GM12878 (cell line): Measurements from ENCODE around the gene RTF1. TPM values are rescaled to one million over a fixed set of nuclear protein-coding genes. Genes with fewer than 3 reads are reported as not detected.

Source experiments
- ATAC-seq: fragments of 200-7000 bp; cut with Tn5 transposase; 3 replicates; pipeline ENCODE4 v1.9.1; 2020; ENCODE audit warnings: mild to moderate bottlenecking, moderate library complexity
- BruUV-seq: library from RNA; stranded (reverse); fragments of 400-500 nt; replicated peaks from 2 replicates; lab custom pipeline; 2021; lab: Mats Ljungman, UMichigan
- CTCF ChIA-PET: fragments of 300-600 bp; sonication (Branson Sonifier 250); formaldehyde crosslinking; extraction: SDS; loops from one replicate; lab custom pipeline; 2021; ENCODE audit warnings: inconsistent platforms; lab: Yijun Ruan, JAX
- POLR2A ChIA-PET: fragments of 350-600 bp; formaldehyde crosslinking; extraction: SDS; loops from one replicate; lab custom pipeline; 2021; ENCODE audit warnings: inconsistent platforms; lab: Charles Lee
- RAD21 ChIA-PET: fragments of 300-600 bp; sonication (Branson Sonifier 250); formaldehyde crosslinking; loops from one replicate; lab custom pipeline; 2023; ENCODE audit warnings: antibody characterized with exemption; ENCODE audit not compliant: unreplicated experiment; lab: Charles Lee
- SMC1A ChIA-PET: fragments of 300-600 bp; sonication (Branson Sonifier 250); formaldehyde crosslinking; loops from one replicate; lab custom pipeline; 2023; ENCODE audit not compliant: unreplicated experiment, uncharacterized antibody; lab: Charles Lee
- DNase-seq: peaks from one replicate; pipeline ENCODE4 v3.0.0-alpha.2; 2011; ENCODE audit warnings: low read depth, low spot score
- FAIRE-seq: peaks from 3 replicates; lab custom pipeline; 2011; peaks lifted over from hg19 to GRCh38; lab: Jason Lieb, UNC
- H2AFZ ChIP-seq: 2 replicates; pipeline ENCODE4 v1.6.0; 2011; ENCODE audit warnings: low read depth, low read length, control low read depth; ENCODE audit not compliant: control insufficient read depth
- H3K27ac ChIP-seq: 2 replicates; pipeline ENCODE4 v1.5.1; 2011; ENCODE audit warnings: control low read depth; ENCODE audit not compliant: control insufficient read depth, insufficient read depth
- H3K27me3 ChIP-seq, 2 experiments: replicated peaks in 1 of 2; 2 replicates each; pipeline versions ENCODE4 v1.6.0 to v1.6.1; 2011; ENCODE audit warnings: low read length in 1 of 2; ENCODE audit not compliant: control insufficient read depth in 2 of 2, insufficient read depth in 2 of 2
- H3K36me3 ChIP-seq, 2 experiments: 2 replicates each; pipeline ENCODE4 v1.5.1; 2011; ENCODE audit warnings: low read length in 1 of 2; ENCODE audit not compliant: control insufficient read depth in 2 of 2, insufficient read depth in 2 of 2
- H3K4me1 ChIP-seq: 2 replicates; pipeline ENCODE4 v1.6.1; 2011; ENCODE audit warnings: mild to moderate bottlenecking, low read length, moderate library complexity, mixed read lengths; ENCODE audit not compliant: control insufficient read depth, insufficient read depth
- H3K4me2 ChIP-seq: 2 replicates; pipeline ENCODE4 v1.6.0; 2011; ENCODE audit warnings: control low read depth; ENCODE audit not compliant: control insufficient read depth, insufficient read depth
- H3K4me3 ChIP-seq: fragments of 200-600 bp; sonication (generic); 2 replicates; pipeline ENCODE4 v1.5.1; 2016
- H3K79me2 ChIP-seq: 2 replicates; pipeline ENCODE4 v1.6.0; 2011; ENCODE audit warnings: low read length; ENCODE audit not compliant: control insufficient read depth, insufficient read depth
- H3K9ac ChIP-seq: 2 replicates; pipeline ENCODE4 v1.8.0; 2011; ENCODE audit warnings: low read length, control low read depth, mixed read lengths; ENCODE audit not compliant: control insufficient read depth, insufficient read depth
- H3K9me3 ChIP-seq: replicated peaks from 3 replicates; pipeline ENCODE4 v1.5.1; 2011; ENCODE audit warnings: mild to moderate bottlenecking, low read length; ENCODE audit not compliant: control insufficient read depth, insufficient read depth
- H4K20me1 ChIP-seq: 2 replicates; pipeline ENCODE4 v1.6.0; 2011; ENCODE audit not compliant: control insufficient read depth, insufficient read depth
- BCLAF1 ChIP-seq: fragments of 450-650 bp; IDR thresholded peaks from 2 replicates; pipeline ENCODE4 v1.6.1; 2017; ENCODE audit warnings: antibody characterized with exemption, mild to moderate bottlenecking, moderate library complexity
- GATAD2B ChIP-seq: fragments of 450-650 bp; conservative IDR thresholded peaks from 2 replicates; pipeline ENCODE4 v1.6.1; 2017; ENCODE audit warnings: low read depth, mild to moderate bottlenecking, moderate library complexity
- MEF2B ChIP-seq: fragments of 450-650 bp; IDR thresholded peaks from 2 replicates; pipeline ENCODE4 v1.6.1; 2018; ENCODE audit warnings: mild to moderate bottlenecking, moderate library complexity; ENCODE audit not compliant: partially characterized antibody, poor library complexity, severe bottlenecking
- RB1 ChIP-seq: fragments of 450-650 bp; formaldehyde crosslinking; IDR thresholded peaks from 2 replicates; pipeline ENCODE4 v1.6.1; 2017; ENCODE audit warnings: mild to moderate bottlenecking, borderline replicate concordance
- SIN3A ChIP-seq: IDR thresholded peaks from 2 replicates; pipeline ENCODE4 v1.6.1; 2012; ENCODE audit warnings: low read depth, low read length, improper control_type of control experiment
- SPI1 ChIP-seq: IDR thresholded peaks from 2 replicates; pipeline ENCODE4 v1.6.1; 2011; ENCODE audit warnings: low read depth, mild to moderate bottlenecking, low read length, moderate library complexity, borderline replicate concordance; ENCODE audit not compliant: insufficient read depth
- SUZ12 ChIP-seq: fragments of 200-600 bp; sonication (generic); IDR thresholded peaks from one replicate; pipeline ENCODE4 v1.6.1; 2018; ENCODE audit warnings: antibody characterized with exemption, mild to moderate bottlenecking; ENCODE audit not compliant: unreplicated experiment
- WGBS: methylation state at CpG from one replicate; pipeline ENCODE4 v1.1.6; 2016; ENCODE audit warnings: low lambda C conversion rate; ENCODE audit not compliant: insufficient replicate concordance, insufficient coverage; ENCODE audit errors: missing lambda C conversion rate; 5-methylcytosine and 5-hydroxymethylcytosine counted together
- in situ Hi-C: fragments of 300-500 bp; cut with MboI; formaldehyde crosslinking; loops from 9 replicates; pipeline ENCODE4 v1.14.3; 2018; ENCODE audit warnings: mixed read lengths
- intact Hi-C: fragments of 100-400 bp; cut with micrococcal nuclease; formaldehyde crosslinking; loops from one replicate; pipeline ENCODE4 v1.14.2; 2022; ENCODE audit not compliant: unreplicated experiment
- polyA plus RNA-seq, 11 experiments: library from polyadenylated mRNA; depleted of rRNA in 4 of 11; unstranded in 6 of 11; stranded (reverse) in 5 of 11; fragments of >200 nt; fragmentation: Nextera tagmentation in 4 of 11; fragmentation: Illumina TruSeq in 1 of 11; extraction: Ambion mirVana in 4 of 11; extraction: Trizol in 1 of 11; gene quantifications; 1 replicate in 1 of 11; 2 replicates in 10 of 11; pipeline versions ENCODE4 v1.2.1 to v1.2.3, GENCODE V29; 2011 to 2016; ENCODE audit warnings: inconsistent platforms in 2 of 11, missing spikeins in 2 of 11, low read depth in 1 of 11
- total RNA-seq, 4 experiments: library from RNA; depleted of rRNA in 3 of 4; stranded (reverse); fragments of >200 nt in 3 of 4; fragmentation: Illumina TruSeq in 1 of 4; extraction: Trizol in 1 of 4; gene quantifications; 2 replicates each; pipeline versions ENCODE4 v1.2.1 to v1.2.3, GENCODE V29; 2013 to 2021

The RTF1 gene
- total and polyA plus RNA-seq, 10 of the 15 experiments (the other 5 are each of a cell fraction or from before 2014, with no cell fraction given), result 7.2 to 67.9 (median 32.3) TPM

GRCh38 chr15:41501191-41501917 lies 84.5 kb downstream of the RTF1 start (continued):
- TF ChIP-seq BCLAF1 (no peak), MEF2B (no peak)

DNA sequence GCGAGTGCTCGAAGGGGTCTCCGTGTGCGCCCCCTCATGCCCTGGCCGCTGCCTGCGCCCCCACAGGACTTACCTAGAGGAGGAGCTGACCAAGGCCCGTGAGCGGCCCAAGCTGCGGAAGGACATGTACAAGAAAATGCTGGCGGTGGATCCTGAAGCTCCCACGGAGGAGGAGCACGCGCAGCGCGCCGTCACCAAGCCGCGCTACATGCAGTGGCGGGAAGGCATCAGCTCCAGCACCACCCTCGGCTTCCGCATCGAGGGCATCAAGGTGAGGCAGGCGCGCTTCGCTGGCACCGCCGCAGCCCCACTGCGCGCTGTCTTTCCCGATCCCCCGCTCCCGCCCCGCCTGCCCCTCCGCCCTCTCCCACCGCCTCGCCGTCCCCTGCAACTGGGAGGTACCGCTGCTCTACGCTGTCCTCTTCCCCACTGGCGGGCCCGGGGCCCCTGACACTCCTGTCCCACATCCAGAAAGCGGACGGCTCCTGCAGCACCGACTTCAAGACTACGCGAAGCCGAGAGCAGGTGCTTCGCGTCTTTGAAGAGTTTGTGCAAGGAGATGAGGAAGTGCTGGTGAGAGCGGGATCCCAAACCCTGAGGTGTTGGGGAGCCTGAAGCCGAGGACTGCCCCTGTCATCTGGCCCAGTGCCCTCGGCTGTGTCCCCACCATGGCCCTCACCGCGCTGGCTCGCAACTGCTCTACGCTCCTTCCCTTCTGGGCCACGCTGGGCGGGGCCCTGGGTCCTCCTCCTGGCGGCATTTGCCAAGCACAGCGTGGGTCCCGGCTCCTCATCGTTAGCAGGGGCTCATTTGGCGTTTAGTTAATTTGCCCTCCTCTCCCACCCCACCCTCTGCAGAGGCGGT lies 85.3 kb downstream of the RTF1 start:
- CTCF ChIA-PET, result interaction anchor here (0.9 to 2.5 kb wide), 2 partner anchors 11 to 36 kb away, joined by 3 to 18 read pairs; partner anchors contain the start of gene LTK
- Histone ChIP-seq H2AFZ (peak overlapping the region; percentile 28), H3K4me2 (peak overlapping the region; percentile 80), H3K27ac (no peak overlapping the region), H3K9me3 (no peaks in the 10 kb centered on the region), H3K9ac (no peak overlapping the region), H4K20me1 (no peaks in the 10 kb centered on the region; the same call in 1 of the 2 replicates), H3K27me3 (peaks cover 12 to 15% of the 10 kb centered on the region in 2 experiments), H3K4me1 (peaks cover 8% of the 10 kb centered on the region), H3K4me3 (peak overlapping the region; percentile 45), H3K79me2 (no peaks in the 10 kb centered on the region), H3K36me3 (no peaks in the 10 kb centered on the region)
- SMC1A ChIA-PET, result no interaction called here
- BruUV-seq, result no TSS peak
- intact Hi-C loops, result no loop called here
- in situ Hi-C loops, result no loop called here
- ATAC-seq, result peak; percentile 35
- no peak for FAIRE-seq
- no peak for DNase-seq
- 23% methylated on average over 49 of the region's 64 CpGs for WGBS
- peak; percentile 27 for TF ChIP-seq SUZ12
- TF ChIP-seq SPI1, result peak; percentile 54; the same call in 1 of the 2 replicates
- TF ChIP-seq SIN3A, result no peak
- no peak for TF ChIP-seq RB1
- no peak for TF ChIP-seq GATAD2B
- RAD21 ChIA-PET, result interaction anchor here (0.8 kb wide), 1 partner anchor 36 kb away, joined by 3 read pairs; no protein-coding TSS in a partner anchor
- POLR2A ChIA-PET, result interaction anchor here (0.6 kb wide), 1 partner anchor 317 kb away, joined by 3 read pairs; no protein-coding TSS in a partner anchor
